Measurements from ENCODE around the gene STEAP4. TPM values are rescaled to one million over a fixed set of nuclear protein-coding genes. Genes with fewer than 3 reads are reported as not detected.

The STEAP4 gene
- total RNA-seq, 1 donor from 2014 or later = not detected

GRCh38 chr7:88253640-88254039 is 53.1 kb downstream of the STEAP4 start:
- Mint-ChIP-seq H3K4me1 (no peaks in the 10 kb centered on the region), H3K9me3 (peaks cover 17% of the 10 kb centered on the region), H3K4me3 (no peak overlapping the region), H3K27me3 (ENCODE audit: low read depth) (no peaks in the 10 kb centered on the region), H3K36me3 (ENCODE audit: low read depth) (peaks cover 3% of the 10 kb centered on the region), H3K27ac (ENCODE audit: unreplicated experiment) (no peak overlapping the region)
- TF ChIP-seq CTCF (conservative IDR thresholded peaks at IDR 0.05) = no peak
- DNase-seq (ENCODE audit: low read depth, low spot score) = no peak

- Mint-ChIP-seq H3K4me3 (no peak overlapping the region), H3K27me3 (ENCODE audit: low read depth) (peaks cover 2% of the 10 kb centered on the region), H3K9me3 (peaks cover 3% of the 10 kb centered on the region), H3K27ac (ENCODE audit: unreplicated experiment) (no peak overlapping the region), H3K4me1 (peaks cover 4% of the 10 kb centered on the region), H3K36me3 (ENCODE audit: low read depth) (no peaks in the 10 kb centered on the region)
- TF ChIP-seq CTCF (conservative IDR thresholded peaks at IDR 0.05) = no peak
- DNase-seq (ENCODE audit: low read depth, low spot score) = no peak
Observed at GRCh38 chr7:88244258-88244657, 62.4 kb downstream of the STEAP4 start.

GRCh38 chr7:88243345-88243909 is 63.3 kb downstream of the STEAP4 start:
- H3K4me1 Mint-ChIP-seq = peaks cover 4% of the 10 kb centered on the region
- H3K36me3 Mint-ChIP-seq (ENCODE audit: low read depth) = no peaks in the 10 kb centered on the region

GRCh38 chr7:88239852-88240251 is 66.8 kb downstream of the STEAP4 start:
- DNase-seq (ENCODE audit: low read depth, low spot score) = no peak
- peaks cover 4% of the 10 kb centered on the region for H3K4me1 Mint-ChIP-seq
- no peak overlapping the region for H3K4me3 Mint-ChIP-seq
- H3K36me3 Mint-ChIP-seq (ENCODE audit: low read depth) = no peaks in the 10 kb centered on the region
- no peak overlapping the region for H3K27ac Mint-ChIP-seq (ENCODE audit: unreplicated experiment)
- H3K9me3 Mint-ChIP-seq = no peaks in the 10 kb centered on the region
- peaks cover 2% of the 10 kb centered on the region for H3K27me3 Mint-ChIP-seq (ENCODE audit: low read depth)
- no peak for TF ChIP-seq CTCF (conservative IDR thresholded peaks at IDR 0.05)

More at GRCh38 chr7:88243345-88243909, 63.3 kb downstream of the STEAP4 start:
- TF ChIP-seq CTCF (conservative IDR thresholded peaks at IDR 0.05) = peak; percentile 85
- H3K27me3 Mint-ChIP-seq (ENCODE audit: low read depth) = peaks cover 2% of the 10 kb centered on the region
- peaks cover 3% of the 10 kb centered on the region for H3K9me3 Mint-ChIP-seq
- no peak for DNase-seq (ENCODE audit: low read depth, low spot score)
- H3K4me3 Mint-ChIP-seq = no peak overlapping the region
- H3K27ac Mint-ChIP-seq (ENCODE audit: unreplicated experiment) = no peak overlapping the region

- Mint-ChIP-seq H3K4me1 (no peaks in the 10 kb centered on the region), H3K9me3 (no peaks in the 10 kb centered on the region), H3K27ac (ENCODE audit: unreplicated experiment) (no peak overlapping the region), H3K27me3 (ENCODE audit: low read depth) (no peaks in the 10 kb centered on the region), H3K4me3 (no peak overlapping the region), H3K36me3 (ENCODE audit: low read depth) (no peaks in the 10 kb centered on the region)
- TF ChIP-seq CTCF (conservative IDR thresholded peaks at IDR 0.05) = no peak
- no peak for DNase-seq (ENCODE audit: low read depth, low spot score)
Observed at GRCh38 chr7:88233828-88234227, 72.9 kb downstream of the STEAP4 start.
